Liver (tissue), 9 donors: ENCODE data around the gene ARHGAP10. TPM values are rescaled to one million over a fixed set of nuclear protein-coding genes. Genes with fewer than 3 reads are reported as not detected.

Experiments used
- DNase-seq: peaks from one replicate; pipeline ENCODE4 v3.0.0-alpha.2; 2017; ENCODE audit warnings: low spot score
- H3K27ac ChIP-seq, 2 donors: one replicate each; pipeline ENCODE4 v1.7.0; 2013; ENCODE audit warnings: inconsistent platforms in 2 of 2, low read length in 2 of 2, control low read depth in 1 of 2, low read depth in 1 of 2, mild to moderate bottlenecking in 1 of 2
- H3K27me3 ChIP-seq, 4 donors: one replicate each; pipeline versions ENCODE4 v1.6.1 to v1.7.0; 2013; ENCODE audit warnings: low read length in 3 of 4, inconsistent platforms in 1 of 4, mild to moderate bottlenecking in 1 of 4, moderate library complexity in 1 of 4; ENCODE audit not compliant: control insufficient read depth in 4 of 4, insufficient read depth in 4 of 4
- H3K36me3 ChIP-seq, 4 donors: one replicate each; pipeline versions ENCODE4 v1.6.1 to v1.7.0; 2013; ENCODE audit warnings: low read length in 3 of 4, mild to moderate bottlenecking in 3 of 4, low read depth in 1 of 4, moderate library complexity in 1 of 4; ENCODE audit not compliant: control insufficient read depth in 4 of 4, insufficient read depth in 3 of 4
- H3K4me1 ChIP-seq, 4 donors: one replicate each; pipeline versions ENCODE4 v1.6.1 to v1.7.0; 2013; ENCODE audit warnings: low read length in 3 of 4, mild to moderate bottlenecking in 3 of 4, moderate library complexity in 1 of 4; ENCODE audit not compliant: control insufficient read depth in 4 of 4, insufficient read depth in 4 of 4
- H3K4me3 ChIP-seq, 3 donors: one replicate each; pipeline versions ENCODE4 v1.6.1 to v1.7.0; 2013; ENCODE audit warnings: low read length in 3 of 3, control low read depth in 1 of 3, low read depth in 1 of 3, mild to moderate bottlenecking in 1 of 3
- H3K9ac ChIP-seq, 2 donors: one replicate each; pipeline ENCODE4 v1.7.0; 2013; ENCODE audit warnings: low read length in 2 of 2, mild to moderate bottlenecking in 2 of 2, moderate library complexity in 2 of 2, control low read depth in 1 of 2, low read depth in 1 of 2
- H3K9me3 ChIP-seq, 4 donors: one replicate each; pipeline versions ENCODE4 v1.6.1 to v1.7.0; 2013; ENCODE audit warnings: low read length in 3 of 4; ENCODE audit not compliant: control insufficient read depth in 4 of 4
- ATF3 ChIP-seq: IDR thresholded peaks from 2 replicates; pipeline ENCODE4 v1.6.1; 2016; ENCODE audit warnings: antibody characterized with exemption
- CTCF ChIP-seq: fragments of 150-350 bp; IDR thresholded peaks from 2 replicates; pipeline ENCODE4 v1.5.1; 2017; ENCODE audit warnings: improper control_type of control experiment, low read depth, low read length; ENCODE audit not compliant: missing input control
- FOXA1 ChIP-seq: IDR thresholded peaks from 2 replicates; pipeline ENCODE4 v1.6.1; 2016; ENCODE audit warnings: antibody characterized with exemption
- HNF4A ChIP-seq, 2 donors: conservative IDR thresholded peaks; 2 replicates each; pipeline ENCODE4 v1.6.1; 2016; ENCODE audit warnings: antibody characterized with exemption in 2 of 2, mild to moderate bottlenecking in 2 of 2
- HNF4G ChIP-seq: IDR thresholded peaks from 2 replicates; pipeline ENCODE4 v1.6.1; 2016; ENCODE audit warnings: antibody characterized with exemption
- RAD21 ChIP-seq, 2 donors: IDR thresholded peaks; 2 replicates each; pipeline ENCODE4 v1.6.1; 2016; ENCODE audit warnings: antibody characterized with exemption in 2 of 2, mild to moderate bottlenecking in 2 of 2
- RXRA ChIP-seq, 2 donors: IDR thresholded peaks; 2 replicates each; pipeline ENCODE4 v1.6.1; 2017 to 2018; ENCODE audit warnings: antibody characterized with exemption in 2 of 2, mild to moderate bottlenecking in 1 of 2
- YY1 ChIP-seq: IDR thresholded peaks from 2 replicates; pipeline ENCODE4 v1.6.1; 2016; ENCODE audit warnings: antibody characterized with exemption, mild to moderate bottlenecking
- ZBTB33 ChIP-seq: IDR thresholded peaks from 2 replicates; pipeline ENCODE4 v1.6.1; 2016; ENCODE audit warnings: antibody characterized with exemption
- WGBS: extraction: QIAGEN DNeasy Blood & Tissue Kit; methylation state at CpG from one replicate; pipeline ENCODE4 v1.1.7; 2013; 5-methylcytosine and 5-hydroxymethylcytosine counted together
- polyA plus RNA-seq, 2 donors: library from polyadenylated mRNA; stranded (reverse) in 1 of 2; unstranded in 1 of 2; fragments of 200-250 nt in 1 of 2; fragments of >200 nt in 1 of 2; fragmentation: Nextera tagmentation in 1 of 2; extraction: Ambion mirVana in 1 of 2; gene quantifications; one replicate each; pipeline versions ENCODE4 v1.2.1 to v1.2.3, GENCODE V29; 2013 to 2015
- total RNA-seq, 2 donors: library from RNA; depleted of rRNA; stranded (reverse); fragments of >200 nt; gene quantifications; one replicate each; pipeline ENCODE4 v1.2.3, GENCODE V29; 2014
- donor health status: healthy.
- donor health status: healthy.
- donor health status: healthy.
- donor health status: healthy.
- donor health status: healthy.

ARHGAP10 gene
- total and polyA plus RNA-seq, 4 donors = 1.5 to 13.0 (median 4.3) TPM

GRCh38 chr4:147980586-147980985 is 248.7 kb downstream of the ARHGAP10 start:
- Histone ChIP-seq H3K27me3 (no peaks in the 10 kb centered on the region), H3K36me3 (no peaks in the 10 kb centered on the region), H3K9me3 (peaks cover 0 to 1% (median 0%) of the 10 kb centered on the region in 4 donors), H3K4me3 (no peak overlapping the region), H3K4me1 (no peaks in the 10 kb centered on the region), H3K9ac (no peak overlapping the region), H3K27ac (no peak overlapping the region)
- TF ChIP-seq ATF3 = no peak
- TF ChIP-seq ZBTB33 = no peak
- no peak for TF ChIP-seq HNF4A (conservative IDR thresholded peaks at IDR 0.05)
- no peak for TF ChIP-seq HNF4G
- TF ChIP-seq FOXA1 = no peak
- TF ChIP-seq RXRA (IDR thresholded peaks at IDR 0.05) = no peak
- WGBS = 80% methylated on average over 3 of the region's 3 CpGs
- no peak for DNase-seq

- Histone ChIP-seq H3K4me1 (no peaks in the 10 kb centered on the region), H3K4me3 (no peak overlapping the region), H3K9ac (no peak overlapping the region), H3K9me3 (peaks cover 0 to 1% (median 0%) of the 10 kb centered on the region in 4 donors), H3K27ac (no peak overlapping the region), H3K36me3 (no peaks in the 10 kb centered on the region), H3K27me3 (no peaks in the 10 kb centered on the region)
- no peak for TF ChIP-seq CTCF
- DNase-seq = no peak
- WGBS = 91% methylated on average over 1 of the region's 1 CpG
Measured at GRCh38 chr4:147981305-147981704, 249.4 kb downstream of the ARHGAP10 start.

GRCh38 chr4:147984065-147984777 is 252.3 kb downstream of the ARHGAP10 start:
- TF ChIP-seq YY1 (no peak), CTCF (peak; percentile 63), RAD21 (IDR thresholded peaks at IDR 0.05) (peak; percentile 82 to 92)
- no peaks in the 10 kb centered on the region for H3K9me3 ChIP-seq
- no peaks in the 10 kb centered on the region for H3K27me3 ChIP-seq
- H3K9ac ChIP-seq = no peak overlapping the region
- DNase-seq = no peak
- no peak overlapping the region for H3K4me3 ChIP-seq
- no peak overlapping the region for H3K27ac ChIP-seq
- WGBS = 72% methylated on average over 15 of the region's 15 CpGs
- no peaks in the 10 kb centered on the region for H3K36me3 ChIP-seq
- no peaks in the 10 kb centered on the region for H3K4me1 ChIP-seq
